SK-N-SH treated with all-trans-retinoic acid at 6 μM for 48 hours (cell line): ENCODE measurements around the gene DNPH1.

Experiments used
- BACH2 ChIP-seq: fragments of 250-450 bp; sonication (Bioruptor Pico); IDR thresholded peaks from 2 replicates; pipeline ENCODE4 v1.9.0; 2021; ENCODE audit warnings: mild to moderate bottlenecking, borderline replicate concordance
- OSR1 ChIP-seq: fragments of 250-450 bp; sonication (Bioruptor Pico); IDR thresholded peaks from 2 replicates; pipeline ENCODE4 v1.8.0; 2022; ENCODE audit warnings: moderate library complexity, mild to moderate bottlenecking, inconsistent platforms
- PATZ1 ChIP-seq: fragments of 250-450 bp; sonication (Bioruptor Pico); IDR thresholded peaks from 2 replicates; pipeline ENCODE4 v1.8.0; 2020; ENCODE audit warnings: mild to moderate bottlenecking, moderate library complexity, borderline replicate concordance
- POU6F1 ChIP-seq: fragments of 250-450 bp; sonication (Bioruptor Pico); IDR thresholded peaks from 2 replicates; pipeline ENCODE4 v1.8.0; 2021; ENCODE audit warnings: low read depth, mild to moderate bottlenecking, moderate library complexity, borderline replicate concordance
- RARB ChIP-seq: fragments of 250-450 bp; sonication (Bioruptor Pico); IDR thresholded peaks from 2 replicates; pipeline ENCODE4 v1.8.0; 2021; ENCODE audit warnings: mild to moderate bottlenecking, moderate library complexity
- SNAI2 ChIP-seq: fragments of 250-450 bp; sonication (Bioruptor Pico); IDR thresholded peaks from 2 replicates; pipeline ENCODE4 v1.5.0; 2020; ENCODE audit warnings: mild to moderate bottlenecking, moderate library complexity
- TSHZ2 ChIP-seq: fragments of 250-450 bp; sonication (Bioruptor Pico); IDR thresholded peaks from 2 replicates; pipeline ENCODE4 v1.5.0; 2020; ENCODE audit warnings: mild to moderate bottlenecking, moderate library complexity
- ZC3H10 ChIP-seq: fragments of 250-450 bp; sonication (Bioruptor Pico); IDR thresholded peaks from 2 replicates; pipeline ENCODE4 v1.5.1; 2021; ENCODE audit warnings: mild to moderate bottlenecking, moderate library complexity
- ZFP3 ChIP-seq: fragments of 250-450 bp; sonication (Bioruptor Pico); IDR thresholded peaks from 2 replicates; pipeline ENCODE4 v1.5.0; 2020; ENCODE audit warnings: mild to moderate bottlenecking, moderate library complexity
- ZFP30 ChIP-seq: fragments of 450-650 bp; formaldehyde crosslinking; IDR thresholded peaks from 2 replicates; pipeline ENCODE4 v1.5.0; 2022; ENCODE audit warnings: mild to moderate bottlenecking, moderate library complexity
- ZNF70 ChIP-seq: fragments of 450-650 bp; formaldehyde crosslinking; IDR thresholded peaks from 2 replicates; pipeline ENCODE4 v1.5.0; 2020; ENCODE audit warnings: mild to moderate bottlenecking, moderate library complexity
- ZNF8 ChIP-seq: fragments of 450-650 bp; formaldehyde crosslinking; IDR thresholded peaks from 2 replicates; pipeline ENCODE4 v1.5.0; 2020; ENCODE audit warnings: mild to moderate bottlenecking, moderate library complexity

GRCh38 chr6:43273707-43274106 lies 44.4 kb upstream of the DNPH1 start:
- TF ChIP-seq SNAI2 (no peak), ZC3H10 (CRISPR knock-in tag) (no peak), ZNF8 (CRISPR knock-in tag) (no peak), BACH2 (CRISPR knock-in tag) (no peak), ZFP30 (CRISPR knock-in tag) (no peak), RARB (no peak), ZNF70 (CRISPR knock-in tag) (no peak), TSHZ2 (CRISPR knock-in tag) (no peak), PATZ1 (no peak), OSR1 (CRISPR knock-in tag) (no peak), ZFP3 (CRISPR knock-in tag) (no peak), POU6F1 (no peak)
